HepG2 (cell line): ENCODE results near the gene NEDD4L. TPM values are rescaled to one million over a fixed set of nuclear protein-coding genes. Genes with fewer than 3 reads are reported as not detected.
A peak's percentile ranks its signal among the peaks of the same experiment; 100 is the strongest.

Source experiments
- ADNP ChIP-seq: sonication (generic); formaldehyde crosslinking; IDR thresholded peaks from 2 replicates; pipeline ENCODE4 v1.4.0; 2020; ENCODE audit warnings: missing genetic modification reagents
- E2F2 ChIP-seq: sonication (generic); formaldehyde crosslinking; IDR thresholded peaks from 2 replicates; pipeline ENCODE4 v1.4.0; 2020; ENCODE audit warnings: missing genetic modification reagents, borderline replicate concordance
- EZH2 ChIP-seq: conservative IDR thresholded peaks from 2 replicates; pipeline ENCODE4 v1.6.1; 2012; ENCODE audit warnings: mild to moderate bottlenecking, low read depth, low read length, moderate library complexity
- FUBP1 ChIP-seq: sonication (generic); formaldehyde crosslinking; IDR thresholded peaks from 2 replicates; pipeline ENCODE4 v1.5.1; 2020; ENCODE audit warnings: missing genetic modification reagents, mild to moderate bottlenecking, borderline replicate concordance
- HOMEZ ChIP-seq: IDR thresholded peaks from 2 replicates; pipeline ENCODE4 v1.6.1; 2016; ENCODE audit warnings: low read depth
- HOXA7 ChIP-seq: sonication (generic); formaldehyde crosslinking; IDR thresholded peaks from 2 replicates; pipeline ENCODE4 v1.8.1; 2022; ENCODE audit warnings: mild to moderate bottlenecking, missing genetic modification reagents, moderate library complexity
- IRX3 ChIP-seq: sonication (generic); formaldehyde crosslinking; IDR thresholded peaks from 2 replicates; pipeline ENCODE4 v1.8.1; 2023; ENCODE audit warnings: mild to moderate bottlenecking, low read depth, missing genetic modification reagents, borderline replicate concordance
- NFE2 ChIP-seq: sonication (generic); formaldehyde crosslinking; IDR thresholded peaks from 2 replicates; pipeline ENCODE4 v1.4.0; 2020; ENCODE audit warnings: missing genetic modification reagents
- PATZ1 ChIP-seq: sonication (generic); formaldehyde crosslinking; IDR thresholded peaks from 2 replicates; pipeline ENCODE4 v1.4.0; 2020; ENCODE audit warnings: missing genetic modification reagents
- POLR2AphosphoS2 ChIP-seq: IDR thresholded peaks from 2 replicates; pipeline ENCODE4 v1.6.1; 2011; ENCODE audit warnings: low read depth, low read length, improper control_type of control experiment
- SCMH1 ChIP-seq: sonication (generic); formaldehyde crosslinking; IDR thresholded peaks from 2 replicates; pipeline ENCODE4 v1.9.0; 2021; ENCODE audit warnings: missing genetic modification reagents, mild to moderate bottlenecking, borderline replicate concordance
- SNAI1 ChIP-seq: sonication (generic); formaldehyde crosslinking; IDR thresholded peaks from 2 replicates; pipeline ENCODE4 v1.5.0; 2020; ENCODE audit warnings: mild to moderate bottlenecking, missing genetic modification reagents, borderline replicate concordance
- ZNF138 ChIP-seq: sonication (generic); formaldehyde crosslinking; IDR thresholded peaks from 2 replicates; pipeline ENCODE4 v1.5.0; 2020; ENCODE audit warnings: mild to moderate bottlenecking, low read depth, missing genetic modification reagents
- ZNF224 ChIP-seq: sonication (generic); formaldehyde crosslinking; IDR thresholded peaks from 2 replicates; pipeline ENCODE4 v1.5.0; 2020; ENCODE audit warnings: mild to moderate bottlenecking, missing genetic modification reagents
- ZNF350 ChIP-seq: sonication (generic); formaldehyde crosslinking; IDR thresholded peaks from 2 replicates; pipeline ENCODE4 v1.4.0; 2020; ENCODE audit warnings: mild to moderate bottlenecking, low read depth, missing genetic modification reagents, borderline replicate concordance
- ZNF614 ChIP-seq: IDR thresholded peaks from 2 replicates; pipeline ENCODE4 v1.6.1; 2018; ENCODE audit warnings: missing biosample characterization, missing genetic modification reagents, inconsistent platforms, borderline replicate concordance
- ZNF75D ChIP-seq: sonication (generic); formaldehyde crosslinking; IDR thresholded peaks from 2 replicates; pipeline ENCODE4 v1.8.1; 2023; ENCODE audit warnings: missing genetic modification reagents, mild to moderate bottlenecking, borderline replicate concordance
- ZNF780A ChIP-seq: sonication (generic); formaldehyde crosslinking; IDR thresholded peaks from 2 replicates; pipeline ENCODE4 v1.8.0; 2022; ENCODE audit warnings: mild to moderate bottlenecking, missing genetic modification reagents, moderate library complexity
- polyA plus RNA-seq, 8 experiments: library from polyadenylated mRNA; depleted of rRNA in 3 of 8; stranded (reverse) in 7 of 8; unstranded in 1 of 8; fragments of >200 nt; fragmentation: Illumina TruSeq in 4 of 8; extraction: Trizol in 4 of 8; gene quantifications; 2 replicates each; pipeline versions ENCODE4 v1.2.1 to v1.2.3, GENCODE V29; 2011 to 2016; ENCODE audit warnings: low read depth in 4 of 8, missing spikeins in 1 of 8, mixed read lengths in 1 of 8; ENCODE audit not compliant: insufficient read depth in 1 of 8
- total RNA-seq, 5 experiments: library from RNA; depleted of rRNA; stranded (reverse); fragments of >200 nt; fragmentation: Illumina TruSeq; extraction: Trizol; gene quantifications; 2 replicates each; pipeline ENCODE4 v1.2.3, GENCODE V29; 2016; ENCODE audit warnings: low read depth in 1 of 5
- TF ChIP-seq, protein P1 (sequence below): sonication (generic); formaldehyde crosslinking; IDR thresholded peaks from 2 replicates; pipeline ENCODE4 v1.8.0; 2022; ENCODE audit warnings: mild to moderate bottlenecking, missing genetic modification reagents, borderline replicate concordance

The NEDD4L gene
- total and polyA plus RNA-seq, 2 of the 13 experiments (the other 11 are each of a cell fraction or from before 2014, with no cell fraction given), result 168 to 390 TPM

GRCh38 chr18:58407649-58408407 lies 363.8 kb downstream of the NEDD4L start (continued):
- TF ChIP-seq HOXA7 (CRISPR knock-in tag) (peak; percentile 45; the same call in 1 of the 2 replicates), ADNP (no peak), ZNF138 (CRISPR knock-in tag) (no peak), EZH2 (no peak), HOMEZ (peak; percentile 66; the same call in 1 of the 2 replicates), NFE2 (CRISPR knock-in tag) (no peak), POLR2AphosphoS2 (no peak), IRX3 (CRISPR knock-in tag) (no peak), ZNF224 (CRISPR knock-in tag) (peak; percentile 50; the same call in 1 of the 2 replicates), ZNF780A (peak; percentile 85; the same call in 1 of the 2 replicates), FUBP1 (CRISPR knock-in tag) (no peak; the same call in 1 of the 2 replicates), SNAI1 (no peak), ZNF350 (peak; percentile 87), PATZ1 (CRISPR knock-in tag) (peak; percentile 92), E2F2 (0 out of 2 replicates have a peak, but pooled peaks have one; percentile 45), ZNF75D (CRISPR knock-in tag) (no peak), ZNF614 (CRISPR knock-in tag) (peak; percentile 99), SCMH1 (CRISPR knock-in tag) (no peak)
- TF ChIP-seq, protein P1, sequence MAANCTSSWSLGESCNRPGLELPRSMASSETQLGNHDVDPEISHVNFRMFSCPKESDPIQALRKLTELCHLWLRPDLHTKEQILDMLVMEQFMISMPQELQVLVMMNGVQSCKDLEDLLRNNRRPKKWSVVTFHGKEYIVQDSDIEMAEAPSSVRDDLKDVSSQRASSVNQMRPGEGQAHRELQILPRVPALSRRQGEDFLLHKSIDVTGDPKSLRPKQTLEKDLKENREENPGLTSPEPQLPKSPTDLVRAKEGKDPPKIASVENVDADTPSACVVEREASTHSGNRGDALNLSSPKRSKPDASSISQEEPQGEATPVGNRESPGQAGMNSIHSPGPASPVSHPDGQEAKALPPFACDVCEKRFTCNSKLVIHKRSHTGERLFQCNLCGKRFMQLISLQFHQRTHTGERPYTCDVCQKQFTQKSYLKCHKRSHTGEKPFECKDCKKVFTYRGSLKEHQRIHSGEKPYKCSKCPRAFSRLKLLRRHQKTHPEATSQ, result no peak
